ENCODE measurements around the gene GTF3C4. TPM values are rescaled to one million over a fixed set of nuclear protein-coding genes. Genes with fewer than 3 reads are reported as not detected.

Gene GTF3C4, protein sequence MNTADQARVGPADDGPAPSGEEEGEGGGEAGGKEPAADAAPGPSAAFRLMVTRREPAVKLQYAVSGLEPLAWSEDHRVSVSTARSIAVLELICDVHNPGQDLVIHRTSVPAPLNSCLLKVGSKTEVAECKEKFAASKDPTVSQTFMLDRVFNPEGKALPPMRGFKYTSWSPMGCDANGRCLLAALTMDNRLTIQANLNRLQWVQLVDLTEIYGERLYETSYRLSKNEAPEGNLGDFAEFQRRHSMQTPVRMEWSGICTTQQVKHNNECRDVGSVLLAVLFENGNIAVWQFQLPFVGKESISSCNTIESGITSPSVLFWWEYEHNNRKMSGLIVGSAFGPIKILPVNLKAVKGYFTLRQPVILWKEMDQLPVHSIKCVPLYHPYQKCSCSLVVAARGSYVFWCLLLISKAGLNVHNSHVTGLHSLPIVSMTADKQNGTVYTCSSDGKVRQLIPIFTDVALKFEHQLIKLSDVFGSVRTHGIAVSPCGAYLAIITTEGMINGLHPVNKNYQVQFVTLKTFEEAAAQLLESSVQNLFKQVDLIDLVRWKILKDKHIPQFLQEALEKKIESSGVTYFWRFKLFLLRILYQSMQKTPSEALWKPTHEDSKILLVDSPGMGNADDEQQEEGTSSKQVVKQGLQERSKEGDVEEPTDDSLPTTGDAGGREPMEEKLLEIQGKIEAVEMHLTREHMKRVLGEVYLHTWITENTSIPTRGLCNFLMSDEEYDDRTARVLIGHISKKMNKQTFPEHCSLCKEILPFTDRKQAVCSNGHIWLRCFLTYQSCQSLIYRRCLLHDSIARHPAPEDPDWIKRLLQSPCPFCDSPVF
- 31.5 TPM for polyA plus RNA-seq (2013, experiment 1 of 4)
- polyA plus RNA-seq (2013, experiment 2 of 4) = 41.6 TPM
- polyA plus RNA-seq (2013, experiment 3 of 4) = 25.8 TPM
- 28.9 TPM for polyA plus RNA-seq (2013, experiment 4 of 4)

DNA sequence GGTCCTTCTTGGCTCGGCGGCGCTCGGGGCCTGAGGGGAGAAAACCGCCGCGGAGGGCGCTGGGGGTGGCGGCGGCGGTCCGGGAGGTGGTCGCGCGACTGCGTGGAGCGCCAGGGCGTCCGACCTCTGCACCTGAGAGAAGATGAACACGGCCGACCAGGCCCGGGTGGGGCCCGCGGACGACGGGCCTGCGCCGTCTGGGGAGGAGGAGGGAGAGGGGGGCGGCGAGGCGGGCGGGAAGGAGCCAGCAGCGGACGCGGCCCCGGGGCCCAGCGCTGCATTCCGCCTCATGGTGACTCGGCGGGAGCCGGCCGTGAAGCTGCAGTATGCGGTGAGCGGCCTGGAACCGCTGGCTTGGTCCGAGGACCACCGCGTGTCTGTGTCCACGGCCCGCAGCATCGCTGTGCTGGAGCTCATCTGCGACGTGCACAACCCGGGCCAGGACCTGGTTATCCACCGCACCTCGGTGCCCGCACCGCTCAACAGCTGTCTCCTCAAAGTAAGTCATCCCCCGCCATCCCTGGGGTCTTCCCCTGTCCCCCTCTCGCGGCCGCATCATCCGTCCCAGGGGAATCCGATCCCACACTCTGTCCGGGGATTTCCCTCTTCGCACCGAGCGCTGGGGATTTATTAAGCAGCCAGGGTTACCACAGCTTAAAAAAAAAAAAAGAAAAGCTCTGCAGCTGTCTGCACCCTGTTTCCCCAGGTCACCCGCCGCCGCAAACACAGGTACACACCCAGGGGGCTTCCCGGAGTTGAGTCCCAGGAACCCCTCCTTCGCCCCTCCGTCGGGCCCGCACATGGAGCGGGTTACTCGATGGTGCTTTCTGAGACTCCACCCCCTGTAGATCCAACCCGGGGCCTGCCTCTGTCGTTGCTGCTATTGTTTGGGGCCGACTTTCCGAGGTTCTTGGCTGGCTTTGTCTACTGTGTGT is at the start of gene GTF3C4:
Gene GTF3C4, plus strand, starts transcription at position 8 of the 935 bp plus-strand sequence. Its CDS starts 135 bp downstream, at position 143.
- Histone ChIP-seq H3K4me1 (ENCODE audit: control insufficient read depth, insufficient read depth, low read length) (no peaks in the 10 kb centered on the region), H3K36me3 (ENCODE audit: control insufficient read depth, insufficient read depth, low read length) (peaks cover 7% of the 10 kb centered on the region)
- WGBS, 2 experiments = 0 to 1% methylated on average over 82 of the region's 82 CpGs

DNA sequence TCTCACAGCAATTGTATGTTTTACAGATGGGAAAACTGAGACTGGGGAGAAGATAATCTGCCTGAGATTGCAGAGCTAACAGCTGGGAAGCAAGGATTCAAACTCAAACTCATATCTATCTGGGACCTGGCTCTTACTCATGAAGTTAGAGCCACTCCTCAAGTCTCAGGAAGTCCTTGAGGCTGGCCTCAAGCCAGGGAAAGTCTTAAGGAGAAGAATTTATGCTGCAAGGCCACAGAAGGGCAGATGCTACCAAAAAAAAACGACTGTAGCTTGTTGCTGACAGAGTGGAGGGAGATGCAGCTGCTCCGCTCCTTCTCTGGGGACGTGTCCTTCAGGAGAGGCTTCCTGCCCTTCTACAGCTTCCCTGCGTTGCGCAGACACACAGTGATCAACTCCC is 48.1 kb upstream of the GTF3C4 start:
- 88 to 91% methylated on average over 5 of the region's 5 CpGs for WGBS, 2 experiments
- H3K27ac ChIP-seq (ENCODE audit: insufficient read depth, low read depth, low read length, poor library complexity, severe bottlenecking) = no peak overlapping the region
- H3K4me1 ChIP-seq (ENCODE audit: control insufficient read depth, insufficient read depth, low read length) = peaks cover 7% of the 10 kb centered on the region
- H3K27me3 ChIP-seq (ENCODE audit: control insufficient read depth, insufficient read depth, low read length, poor library complexity, severe bottlenecking) = no peaks in the 10 kb centered on the region
- H3K9me3 ChIP-seq (ENCODE audit: control insufficient read depth, low read length) = no peaks in the 10 kb centered on the region
- peaks cover 5% of the 10 kb centered on the region for H3K36me3 ChIP-seq (ENCODE audit: control insufficient read depth, insufficient read depth, low read length)
- no peak overlapping the region for H3K4me3 ChIP-seq (ENCODE audit: insufficient read depth, low read depth, low read length)

More for the DNA sequence above, at the start of gene GTF3C4:
- H3K27ac ChIP-seq (ENCODE audit: insufficient read depth, low read depth, low read length, poor library complexity, severe bottlenecking) = peak within 1 kb of the TSS; percentile 95
- H3K27me3 ChIP-seq (ENCODE audit: control insufficient read depth, insufficient read depth, low read length, poor library complexity, severe bottlenecking) = no peaks in the 10 kb centered on the region
- peak within 1 kb of the TSS; percentile 89 for H3K4me3 ChIP-seq (ENCODE audit: insufficient read depth, low read depth, low read length)
- no peaks in the 10 kb centered on the region for H3K9me3 ChIP-seq (ENCODE audit: control insufficient read depth, low read length)

DNA sequence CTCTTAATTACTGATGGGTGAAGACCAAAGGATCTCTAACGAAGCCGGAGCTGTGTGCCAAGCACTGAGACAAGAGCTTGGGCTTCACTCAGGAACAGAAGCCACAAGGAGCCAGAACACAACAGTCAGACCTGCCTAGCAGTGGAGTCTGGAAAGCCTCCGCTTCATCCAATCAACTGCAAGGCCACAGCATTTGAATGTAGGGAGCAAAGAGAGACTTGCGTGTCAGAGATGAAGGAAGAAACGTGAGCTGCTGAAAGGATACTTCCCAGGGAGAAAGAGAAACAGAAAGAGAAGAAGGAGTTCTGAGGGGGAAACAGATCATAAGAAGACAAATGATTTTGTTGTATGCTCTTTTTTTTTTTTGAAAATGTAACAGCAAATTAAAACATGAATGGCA is 44.0 kb upstream of the GTF3C4 start:
- Histone ChIP-seq H3K27ac (ENCODE audit: insufficient read depth, low read depth, low read length, poor library complexity, severe bottlenecking) (peak overlapping the region; percentile 8), H3K27me3 (ENCODE audit: control insufficient read depth, insufficient read depth, low read length, poor library complexity, severe bottlenecking) (no peaks in the 10 kb centered on the region), H3K4me1 (ENCODE audit: control insufficient read depth, insufficient read depth, low read length) (no peaks in the 10 kb centered on the region), H3K36me3 (ENCODE audit: control insufficient read depth, insufficient read depth, low read length) (peaks cover 18% of the 10 kb centered on the region), H3K9me3 (ENCODE audit: control insufficient read depth, low read length) (no peaks in the 10 kb centered on the region), H3K4me3 (ENCODE audit: insufficient read depth, low read depth, low read length) (no peak overlapping the region)
- WGBS, 2 experiments = 90 to 93% methylated on average over 5 of the region's 5 CpGs

DNA sequence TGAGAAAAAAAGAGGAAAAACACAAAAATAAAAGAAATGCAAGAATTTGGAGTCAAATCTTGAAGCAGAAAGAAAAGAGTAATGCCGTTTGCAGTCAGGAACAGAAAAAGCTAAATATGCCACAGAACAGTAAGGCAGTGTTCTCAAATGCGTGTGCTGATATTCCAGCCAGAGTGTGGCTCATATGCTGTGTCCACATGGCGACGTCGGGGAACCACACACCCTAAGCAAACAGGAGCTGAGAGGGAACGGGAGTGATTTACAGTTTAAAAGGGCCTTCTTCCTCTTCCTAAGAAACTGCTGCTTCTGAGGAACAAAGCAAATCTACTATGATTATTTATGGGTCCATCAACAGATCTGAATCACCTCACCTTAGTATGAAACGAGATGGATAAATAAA is 43.2 kb upstream of the GTF3C4 start:
- Histone ChIP-seq H3K4me1 (ENCODE audit: control insufficient read depth, insufficient read depth, low read length) (no peaks in the 10 kb centered on the region), H3K36me3 (ENCODE audit: control insufficient read depth, insufficient read depth, low read length) (peaks cover 18% of the 10 kb centered on the region), H3K4me3 (ENCODE audit: insufficient read depth, low read depth, low read length) (no peak overlapping the region), H3K27ac (ENCODE audit: insufficient read depth, low read depth, low read length, poor library complexity, severe bottlenecking) (no peak overlapping the region), H3K27me3 (ENCODE audit: control insufficient read depth, insufficient read depth, low read length, poor library complexity, severe bottlenecking) (no peaks in the 10 kb centered on the region), H3K9me3 (ENCODE audit: control insufficient read depth, low read length) (no peaks in the 10 kb centered on the region)
- WGBS, 2 experiments = 88 to 95% methylated on average over 7 of the region's 7 CpGs

DNA sequence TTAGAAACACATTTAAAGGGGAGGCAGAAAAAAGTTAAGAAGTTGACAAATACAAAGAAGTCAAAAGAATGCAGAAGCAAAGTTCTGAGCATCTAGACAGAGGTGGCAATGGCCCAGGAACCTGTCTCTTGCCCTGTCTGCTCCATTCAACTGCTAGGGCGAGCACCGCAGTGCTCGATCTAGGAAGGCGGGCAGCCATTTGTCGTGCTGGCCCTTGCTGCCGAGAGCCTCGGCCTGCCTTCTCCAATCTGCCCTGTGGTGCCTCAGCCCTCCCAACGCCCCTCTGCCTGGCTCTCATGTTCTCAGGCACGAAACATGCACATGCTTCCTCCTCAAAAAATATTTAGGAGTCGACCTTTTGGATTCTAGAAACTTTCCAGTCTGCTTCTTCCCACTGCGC is 42.7 kb upstream of the GTF3C4 start:
- H3K27me3 ChIP-seq (ENCODE audit: control insufficient read depth, insufficient read depth, low read length, poor library complexity, severe bottlenecking) = no peaks in the 10 kb centered on the region
- no peaks in the 10 kb centered on the region for H3K9me3 ChIP-seq (ENCODE audit: control insufficient read depth, low read length)
- no peaks in the 10 kb centered on the region for H3K4me1 ChIP-seq (ENCODE audit: control insufficient read depth, insufficient read depth, low read length)
- H3K36me3 ChIP-seq (ENCODE audit: control insufficient read depth, insufficient read depth, low read length) = peaks cover 18% of the 10 kb centered on the region
- H3K4me3 ChIP-seq (ENCODE audit: insufficient read depth, low read depth, low read length) = no peak overlapping the region
- no peak overlapping the region for H3K27ac ChIP-seq (ENCODE audit: insufficient read depth, low read depth, low read length, poor library complexity, severe bottlenecking)
- WGBS, 2 experiments = 91 to 92% methylated on average over 11 of the region's 11 CpGs

DNA sequence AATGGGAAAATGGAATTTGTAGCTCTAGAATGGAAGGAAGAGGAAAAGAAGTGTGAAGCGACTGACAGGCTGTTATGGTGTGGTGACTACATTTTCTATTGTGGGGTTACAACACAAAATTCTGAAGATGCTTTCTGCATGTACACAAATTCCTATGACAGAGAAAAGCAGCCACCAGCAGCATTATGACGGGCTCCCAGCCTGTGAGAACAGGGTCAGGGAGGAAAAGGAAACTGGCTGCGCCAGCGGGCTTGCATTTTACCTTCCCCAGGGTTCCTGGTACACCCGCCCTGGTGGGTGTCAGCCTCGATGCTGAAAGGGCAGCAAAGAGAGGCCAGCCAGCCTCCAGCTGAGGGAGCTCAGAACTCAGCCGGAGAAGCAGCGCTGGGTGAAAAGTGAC is 41.5 kb upstream of the GTF3C4 start:
- 94 to 96% methylated on average over 7 to 8 of the region's 8 CpGs for WGBS, 2 experiments
- Histone ChIP-seq H3K9me3 (ENCODE audit: control insufficient read depth, low read length) (no peaks in the 10 kb centered on the region), H3K36me3 (ENCODE audit: control insufficient read depth, insufficient read depth, low read length) (peaks cover 18% of the 10 kb centered on the region), H3K4me3 (ENCODE audit: insufficient read depth, low read depth, low read length) (no peak overlapping the region), H3K4me1 (ENCODE audit: control insufficient read depth, insufficient read depth, low read length) (no peaks in the 10 kb centered on the region), H3K27me3 (ENCODE audit: control insufficient read depth, insufficient read depth, low read length, poor library complexity, severe bottlenecking) (no peaks in the 10 kb centered on the region), H3K27ac (ENCODE audit: insufficient read depth, low read depth, low read length, poor library complexity, severe bottlenecking) (no peak overlapping the region)

DNA sequence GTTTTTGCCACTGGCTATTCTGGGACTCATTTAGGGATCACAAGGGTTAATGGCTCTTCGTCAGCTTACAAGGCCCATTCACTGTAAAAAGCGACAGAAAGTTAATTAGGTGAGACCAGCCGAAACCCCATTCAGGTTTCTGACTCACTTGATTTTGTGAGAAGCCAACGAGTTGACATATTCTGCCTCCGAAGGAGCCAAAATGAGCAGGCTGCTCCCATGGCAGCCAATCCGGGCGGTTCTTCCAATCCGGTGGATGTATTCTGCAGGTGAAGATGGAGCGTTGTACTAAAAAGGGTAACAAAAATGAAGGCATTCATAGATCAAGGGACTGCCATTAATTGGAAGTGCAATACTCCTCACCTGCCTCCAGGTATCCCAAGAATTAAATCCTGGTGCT is 40.1 kb upstream of the GTF3C4 start:
- Histone ChIP-seq H3K27me3 (ENCODE audit: control insufficient read depth, insufficient read depth, low read length, poor library complexity, severe bottlenecking) (no peaks in the 10 kb centered on the region), H3K27ac (ENCODE audit: insufficient read depth, low read depth, low read length, poor library complexity, severe bottlenecking) (no peak overlapping the region), H3K4me3 (ENCODE audit: insufficient read depth, low read depth, low read length) (no peak overlapping the region), H3K36me3 (ENCODE audit: control insufficient read depth, insufficient read depth, low read length) (peaks cover 18% of the 10 kb centered on the region), H3K9me3 (ENCODE audit: control insufficient read depth, low read length) (no peaks in the 10 kb centered on the region), H3K4me1 (ENCODE audit: control insufficient read depth, insufficient read depth, low read length) (no peaks in the 10 kb centered on the region)
- 88 to 90% methylated on average over 9 of the region's 9 CpGs for WGBS, 2 experiments

DNA sequence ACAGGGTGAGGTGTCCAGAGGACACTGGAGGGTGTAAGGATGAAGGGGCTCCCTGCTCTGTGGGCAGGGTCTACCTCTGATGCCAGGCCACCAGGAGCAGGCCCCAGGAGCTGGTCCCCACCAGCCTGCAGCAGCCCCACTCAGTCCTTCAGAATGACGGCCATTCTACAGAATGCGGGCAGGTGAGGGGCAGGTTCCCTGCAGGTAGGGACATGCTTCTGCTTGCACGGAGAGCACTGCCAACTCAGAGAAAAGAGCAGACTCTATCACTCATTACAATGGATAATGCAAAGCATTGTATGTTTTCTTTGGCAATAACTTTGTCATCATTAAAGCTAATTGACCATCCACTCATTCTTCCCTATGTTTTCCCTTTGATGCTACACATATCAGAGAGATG is 39.5 kb upstream of the GTF3C4 start:
- 95 to 98% methylated on average over 3 of the region's 3 CpGs for WGBS, 2 experiments
- Histone ChIP-seq H3K27me3 (ENCODE audit: control insufficient read depth, insufficient read depth, low read length, poor library complexity, severe bottlenecking) (no peaks in the 10 kb centered on the region), H3K27ac (ENCODE audit: insufficient read depth, low read depth, low read length, poor library complexity, severe bottlenecking) (no peak overlapping the region), H3K4me3 (ENCODE audit: insufficient read depth, low read depth, low read length) (no peak overlapping the region), H3K4me1 (ENCODE audit: control insufficient read depth, insufficient read depth, low read length) (no peaks in the 10 kb centered on the region), H3K36me3 (ENCODE audit: control insufficient read depth, insufficient read depth, low read length) (peaks cover 18% of the 10 kb centered on the region), H3K9me3 (ENCODE audit: control insufficient read depth, low read length) (no peaks in the 10 kb centered on the region)

DNA sequence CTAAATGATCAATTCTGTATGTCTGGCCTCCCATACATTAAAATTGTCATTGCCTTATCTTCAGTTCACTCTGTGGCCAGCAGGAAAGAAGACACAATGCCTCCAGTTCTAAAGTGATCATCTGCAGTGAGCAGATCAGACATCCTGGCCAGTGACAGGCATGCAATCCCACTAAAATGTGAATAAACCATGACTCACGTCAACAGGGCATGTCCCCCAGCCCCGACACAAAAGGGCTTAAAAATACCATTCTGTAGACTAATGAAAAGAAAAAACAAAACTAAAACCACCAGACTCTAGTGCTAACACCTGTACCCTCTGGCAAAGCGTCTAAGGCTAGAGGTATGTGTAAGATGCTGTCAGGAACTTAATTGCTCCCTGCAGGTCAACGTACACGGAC is 39.0 kb upstream of the GTF3C4 start:
- Histone ChIP-seq H3K4me3 (ENCODE audit: insufficient read depth, low read depth, low read length) (no peak overlapping the region), H3K36me3 (ENCODE audit: control insufficient read depth, insufficient read depth, low read length) (peaks cover 18% of the 10 kb centered on the region), H3K9me3 (ENCODE audit: control insufficient read depth, low read length) (no peaks in the 10 kb centered on the region), H3K27me3 (ENCODE audit: control insufficient read depth, insufficient read depth, low read length, poor library complexity, severe bottlenecking) (no peaks in the 10 kb centered on the region), H3K27ac (ENCODE audit: insufficient read depth, low read depth, low read length, poor library complexity, severe bottlenecking) (no peak overlapping the region), H3K4me1 (ENCODE audit: control insufficient read depth, insufficient read depth, low read length) (no peaks in the 10 kb centered on the region)
- 96% methylated on average over 5 of the region's 5 CpGs for whole genome bisulfite sequencing, 2 experiments
